GM18517 (cell line): Measurements from ENCODE around the gene NPIPA1.
"Not testable (repeated sequence)": the region's sequence is repeated elsewhere in the genome, so short reads cannot be mapped to it uniquely, and the experiment has no call there.

ENCODE experiments used
- ATAC-seq: cut with Tn5 transposase; IDR thresholded peaks from one replicate; pipeline ENCODE4 v1.9.1; 2021; ENCODE audit warnings: mild to moderate bottlenecking, moderate library complexity; ENCODE audit not compliant: unreplicated experiment

NPIPA1 gene

DNA sequence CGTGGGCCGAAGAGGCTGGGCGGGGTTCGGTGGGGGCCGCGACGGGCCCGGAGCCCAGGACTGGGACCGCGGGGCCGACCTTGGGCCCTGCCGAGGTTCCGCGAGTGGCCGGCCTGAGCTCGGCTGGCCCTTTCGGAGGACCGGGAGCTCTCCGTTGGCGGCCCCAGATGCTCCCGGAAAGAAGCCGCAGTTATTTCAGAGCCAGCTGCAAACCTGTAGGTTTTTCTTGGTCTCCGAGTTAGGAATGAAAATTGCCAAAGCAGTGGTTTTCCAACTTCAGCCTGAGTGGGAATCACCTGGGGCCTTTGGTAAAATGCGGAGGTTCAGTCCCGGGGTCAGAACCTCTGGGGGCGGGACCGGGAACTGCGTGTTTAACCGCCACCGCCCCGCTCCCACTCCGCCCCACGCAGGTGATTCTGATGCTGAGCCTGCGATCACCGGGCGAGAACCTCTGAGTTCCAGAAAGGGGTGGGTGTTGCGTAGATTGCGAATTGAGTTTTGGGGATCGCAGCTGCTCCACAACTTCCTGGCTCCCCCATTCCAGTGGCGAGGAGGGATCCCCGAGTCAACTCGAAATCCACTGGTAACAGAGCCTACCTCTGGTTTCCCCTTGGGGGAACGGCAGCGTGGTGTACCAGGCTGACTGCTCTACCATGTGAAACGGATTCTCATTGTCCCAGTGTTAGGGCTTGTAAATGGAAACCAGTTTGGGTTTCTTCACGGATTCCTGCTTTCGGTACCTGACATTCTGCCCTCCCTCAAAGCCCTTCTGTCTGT, 38.4 kb downstream of the NPIPA1 start:
- peak; percentile 8 for ATAC-seq

DNA sequence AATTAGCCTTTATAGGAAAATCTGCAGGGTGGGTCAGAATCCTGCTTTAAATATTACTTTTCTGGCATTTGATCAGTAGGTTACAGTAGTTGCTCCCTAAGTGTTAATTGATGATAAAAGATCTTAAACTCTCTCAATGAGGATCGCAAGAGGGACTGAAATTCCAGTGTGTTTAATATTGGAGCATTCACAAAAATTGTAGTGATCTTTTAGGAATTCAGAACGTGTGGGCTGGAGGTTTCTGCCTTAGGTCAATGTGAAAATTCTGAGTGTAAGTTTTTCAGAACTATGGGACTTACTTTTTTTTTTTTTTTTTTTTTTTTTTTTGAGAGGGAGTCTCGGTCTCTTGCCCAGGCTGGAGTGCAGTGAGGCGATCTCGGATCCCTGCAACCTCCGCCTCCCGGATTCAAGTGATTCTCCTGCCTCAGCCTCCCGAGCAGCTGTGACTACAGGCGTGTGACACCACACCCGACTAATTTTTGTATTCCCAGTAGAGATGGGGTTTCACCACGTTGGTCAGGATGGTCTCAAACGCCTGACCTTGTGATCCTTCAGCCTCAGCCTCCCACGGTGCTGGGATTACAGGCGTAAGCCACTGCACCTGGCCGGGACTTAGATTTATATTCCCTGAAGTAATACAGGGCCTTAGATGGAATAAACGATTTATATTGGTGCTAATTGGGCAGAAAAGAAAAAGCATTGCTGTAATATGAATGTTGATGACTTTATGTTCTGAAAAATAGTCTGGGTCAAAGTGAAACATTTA, 39.9 kb downstream of the NPIPA1 start:
- ATAC-seq: not testable (repeated sequence)

DNA sequence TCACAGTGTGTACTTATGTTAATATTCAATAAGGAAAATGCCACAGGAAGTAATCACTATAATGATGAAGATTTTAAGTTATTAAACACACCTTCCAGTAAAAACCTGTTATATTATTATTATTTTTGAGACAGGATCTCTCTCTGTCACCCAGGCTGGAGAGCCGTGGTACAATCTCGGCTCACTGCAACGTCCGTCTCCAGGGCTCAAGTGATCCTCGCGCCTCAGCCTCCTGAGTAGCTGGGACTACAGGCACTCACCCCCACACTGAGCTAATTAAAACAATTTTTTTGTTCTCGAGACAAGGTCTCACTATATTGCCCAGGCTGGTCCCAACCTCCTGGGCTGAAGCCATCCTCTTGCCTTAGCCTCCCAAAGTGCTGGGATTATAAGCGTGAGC, 41.0 kb downstream of the NPIPA1 start:
- ATAC-seq: not testable (repeated sequence)

DNA sequence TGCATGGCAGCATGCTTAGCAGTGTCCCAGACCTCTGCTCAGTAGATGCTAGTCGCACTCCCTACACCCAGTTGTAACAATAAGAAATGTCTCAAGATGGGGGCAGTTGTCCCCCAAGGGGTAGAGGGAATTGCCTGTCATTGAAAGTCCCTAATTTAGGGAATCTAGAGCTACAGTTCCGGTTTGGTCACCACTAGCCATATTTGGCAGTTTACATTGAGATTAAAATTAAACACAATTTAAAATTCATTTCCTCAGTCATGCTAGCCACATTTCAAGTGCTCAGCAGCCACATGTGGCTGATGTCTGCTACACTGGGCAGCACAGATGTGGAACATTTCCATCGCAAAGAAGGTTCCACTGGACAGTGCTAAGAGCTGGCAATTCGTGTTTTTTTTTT, 41.7 kb downstream of the NPIPA1 start:
- ATAC-seq: not testable (repeated sequence)

DNA sequence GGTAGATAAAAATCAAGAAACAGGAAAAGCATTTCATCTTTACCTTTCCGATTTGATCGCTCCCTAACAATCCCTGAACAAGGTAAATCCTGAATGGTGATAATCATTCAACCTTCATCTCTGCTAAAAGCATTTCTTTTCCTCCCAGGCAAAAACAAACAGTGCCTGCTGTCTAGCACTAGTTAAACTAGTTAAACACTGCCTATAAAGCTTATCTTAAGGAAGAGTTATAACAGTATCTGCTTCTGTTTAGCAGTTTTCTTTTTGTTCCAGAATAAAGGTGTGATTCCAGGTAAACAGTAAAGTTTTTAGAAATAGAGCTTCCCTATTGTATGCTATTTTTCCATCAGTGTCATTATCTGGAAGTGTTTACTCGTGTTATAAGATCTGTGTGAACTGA, 44.0 kb downstream of the NPIPA1 start:
- not testable (repeated sequence) for ATAC-seq

DNA sequence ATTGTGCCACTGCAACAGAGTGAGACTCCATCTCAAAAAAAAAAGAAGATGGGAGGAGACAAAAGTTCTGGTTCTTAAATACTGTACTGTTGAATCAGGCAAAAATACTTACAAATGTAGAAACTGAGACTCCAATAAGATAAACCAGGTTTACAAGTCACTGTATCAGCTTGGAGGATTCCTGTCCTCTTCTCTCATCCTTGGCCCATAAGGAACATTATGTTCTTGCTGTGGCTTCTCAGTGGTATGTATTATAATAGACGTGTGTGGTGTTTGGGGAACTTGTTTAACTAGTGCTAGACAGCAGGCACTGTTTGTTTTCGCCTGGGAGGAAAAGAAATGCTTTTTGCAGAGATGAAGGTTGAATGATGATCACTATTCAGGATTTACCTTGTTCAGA, 45.3 kb downstream of the NPIPA1 start:
- ATAC-seq: not testable (repeated sequence)

DNA sequence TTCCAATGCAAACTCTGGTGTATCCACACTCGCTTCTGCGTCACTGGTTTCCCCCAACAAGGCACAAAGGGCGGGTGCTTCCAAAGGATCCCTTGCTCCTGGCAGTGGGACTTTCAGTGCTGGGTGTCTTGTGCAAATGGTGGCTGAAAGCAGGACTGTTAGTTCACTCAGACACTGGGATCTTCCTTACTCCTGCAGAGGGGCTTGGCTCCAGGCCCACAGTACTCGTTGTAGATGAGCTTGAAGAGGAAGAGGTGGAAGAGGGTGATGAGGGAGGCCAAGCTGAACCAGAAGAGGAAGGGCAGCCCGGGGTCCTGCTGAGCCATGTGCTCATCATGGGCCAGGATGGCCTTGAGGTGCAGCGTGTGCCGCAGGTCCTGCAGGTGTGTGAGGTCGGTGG, 50.8 kb downstream of the NPIPA1 start:
- ATAC-seq: not testable (repeated sequence)

DNA sequence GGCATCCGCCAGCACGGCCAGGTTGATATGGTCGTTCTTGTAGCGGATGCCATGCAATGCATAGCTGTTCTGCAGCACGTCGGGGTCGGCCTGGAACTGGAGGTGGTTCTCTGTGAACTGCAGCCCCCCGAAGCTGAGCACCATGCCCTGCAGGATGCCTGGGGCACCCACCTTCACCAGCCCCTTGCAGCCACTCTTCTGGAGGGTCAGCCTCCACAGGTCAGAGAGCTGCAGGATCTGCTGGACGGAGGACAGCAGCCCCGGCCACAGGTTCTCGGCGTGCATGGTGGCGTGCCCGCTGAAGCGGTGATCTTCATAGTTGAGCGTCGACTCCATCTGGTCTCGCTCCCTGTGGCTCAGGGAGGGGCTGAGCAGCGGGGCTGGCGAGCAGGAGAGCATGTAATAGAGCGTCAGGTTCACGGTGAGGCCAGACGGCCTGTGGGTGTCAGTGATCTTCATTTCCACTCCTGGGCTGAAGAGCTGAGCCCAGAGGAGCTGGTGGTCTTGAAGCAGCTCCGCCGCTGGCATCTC, 51.5 kb downstream of the NPIPA1 start:
- ATAC-seq: peak; percentile 59

DNA sequence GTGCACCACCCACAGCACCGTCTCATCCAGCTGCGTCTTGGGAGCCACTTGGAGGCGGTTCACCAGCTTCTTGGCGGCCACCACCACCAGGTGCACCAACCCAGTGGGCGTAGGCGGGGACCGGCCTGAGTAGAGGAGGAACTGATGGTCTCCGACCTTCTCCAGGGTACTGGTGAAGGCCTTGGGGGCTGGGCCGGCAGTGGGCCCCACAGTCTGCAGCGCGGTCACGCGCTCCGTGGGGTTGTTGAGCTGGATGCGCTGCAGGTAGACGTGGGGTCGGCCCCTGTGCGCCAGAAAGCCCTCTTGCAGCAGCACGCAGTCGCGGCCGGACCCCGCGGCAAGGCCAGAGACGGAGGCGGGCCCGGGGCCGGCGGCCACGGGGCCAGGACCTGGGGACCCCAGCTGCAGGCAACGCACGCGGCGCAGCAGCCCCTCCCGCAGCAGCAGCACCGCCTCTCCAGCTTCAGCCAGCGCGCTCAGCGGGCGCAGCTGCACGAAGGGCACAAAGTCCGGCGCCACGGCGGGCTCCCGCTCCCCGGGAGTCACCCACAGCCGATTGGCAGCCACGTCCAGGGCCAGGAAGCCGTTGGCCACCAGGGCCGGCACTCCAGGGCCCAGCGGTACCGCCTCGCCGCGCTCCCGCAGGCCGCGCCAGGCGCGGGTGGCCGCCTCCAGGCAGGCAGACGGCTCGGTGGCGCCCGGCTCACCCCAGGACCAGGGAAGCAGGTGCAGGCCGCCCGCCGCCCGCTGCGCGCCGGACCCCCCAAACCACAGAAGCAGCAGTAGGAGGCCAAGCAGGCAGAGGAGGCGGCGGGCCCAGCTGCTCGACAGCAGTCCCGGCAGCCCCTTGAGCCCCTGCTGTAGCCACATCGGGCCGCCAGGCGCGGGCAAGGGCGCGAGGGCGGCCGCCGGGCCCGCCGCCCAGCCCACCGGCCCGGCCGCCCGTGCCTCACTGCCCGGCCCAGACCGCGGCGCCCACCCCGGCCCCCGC, 52.3 kb downstream of the NPIPA1 start:
- ATAC-seq: peak; percentile 50

DNA sequence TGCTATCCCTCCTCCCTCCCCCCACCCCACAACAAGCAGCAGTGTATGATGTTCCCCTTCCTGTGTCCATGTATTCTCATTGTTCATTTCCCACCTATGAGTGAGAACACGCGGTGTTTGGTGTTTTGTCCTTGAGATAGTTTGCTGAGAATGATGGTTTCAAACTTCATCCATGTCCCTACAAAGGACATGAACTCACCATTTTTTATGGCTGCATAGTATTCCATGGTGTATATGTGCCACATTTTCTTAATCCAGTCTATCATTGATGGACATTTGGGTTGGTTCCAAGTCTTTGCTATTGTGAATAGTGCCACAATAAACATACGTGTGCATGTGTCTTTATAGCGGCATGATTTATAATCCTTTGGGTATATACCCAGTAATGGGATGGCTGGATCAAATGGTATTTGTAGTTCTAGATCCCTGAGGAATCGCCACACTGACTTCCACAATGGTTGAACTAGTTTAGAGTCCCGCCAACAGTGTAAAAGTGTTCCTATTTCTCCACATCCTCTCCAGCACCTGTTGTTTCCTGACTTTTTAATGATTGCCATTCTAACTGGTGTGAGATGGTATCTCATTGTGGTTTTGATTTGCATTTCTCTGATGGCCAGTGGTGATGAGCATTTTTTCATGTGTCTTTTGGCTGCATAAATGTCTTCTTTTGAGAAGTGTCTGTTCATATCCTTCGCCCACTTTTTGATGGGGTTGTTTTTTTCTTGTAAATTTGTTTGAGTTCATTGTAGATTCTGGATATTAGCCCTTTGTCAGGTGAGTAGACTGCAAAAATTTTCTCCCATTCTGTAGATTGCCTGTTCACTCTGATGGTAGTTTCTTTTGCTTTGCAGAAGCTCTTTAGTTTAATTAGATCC, 56.3 kb downstream of the NPIPA1 start:
- ATAC-seq: not testable (repeated sequence)

DNA sequence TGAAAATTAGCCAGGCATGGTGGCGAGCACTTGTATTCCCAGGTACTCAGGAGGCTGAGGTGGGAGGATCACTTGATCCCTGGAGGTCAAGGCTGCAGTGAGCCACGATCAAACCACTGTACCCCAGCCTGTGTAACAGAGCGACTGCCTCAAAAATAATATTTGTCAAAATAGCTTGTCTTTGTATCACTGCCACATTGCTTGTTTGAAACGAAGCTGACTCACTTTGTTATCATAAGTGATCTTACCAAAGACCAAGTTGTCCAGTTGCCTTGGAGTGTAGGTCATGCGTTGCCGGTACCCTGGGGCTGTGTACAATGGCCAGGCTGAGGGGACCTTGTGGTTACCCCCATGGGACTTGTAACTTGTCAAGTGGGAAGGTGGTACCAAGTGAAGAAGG, 59.5 kb downstream of the NPIPA1 start:
- not testable (repeated sequence) for ATAC-seq

DNA sequence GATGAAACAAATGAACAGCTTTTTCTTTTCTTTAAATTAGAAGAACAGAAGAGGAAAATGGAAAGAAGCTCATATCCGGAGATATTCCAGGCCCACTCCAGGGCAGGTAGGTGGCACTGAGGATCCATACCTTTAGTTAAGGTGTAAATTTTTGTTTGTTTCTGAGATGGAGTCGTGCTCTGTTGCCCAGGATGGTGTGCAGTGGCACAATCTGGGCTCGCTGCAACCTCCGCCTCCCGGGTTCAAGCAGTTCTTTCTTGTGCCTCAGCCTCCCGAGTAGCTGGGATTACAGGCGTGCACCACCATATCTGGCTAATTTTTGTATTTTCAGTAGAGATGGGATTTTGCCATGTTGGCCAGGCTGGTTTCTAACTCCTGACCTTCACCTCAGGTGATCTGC, 61.1 kb downstream of the NPIPA1 start:
- not testable (repeated sequence) for ATAC-seq

DNA sequence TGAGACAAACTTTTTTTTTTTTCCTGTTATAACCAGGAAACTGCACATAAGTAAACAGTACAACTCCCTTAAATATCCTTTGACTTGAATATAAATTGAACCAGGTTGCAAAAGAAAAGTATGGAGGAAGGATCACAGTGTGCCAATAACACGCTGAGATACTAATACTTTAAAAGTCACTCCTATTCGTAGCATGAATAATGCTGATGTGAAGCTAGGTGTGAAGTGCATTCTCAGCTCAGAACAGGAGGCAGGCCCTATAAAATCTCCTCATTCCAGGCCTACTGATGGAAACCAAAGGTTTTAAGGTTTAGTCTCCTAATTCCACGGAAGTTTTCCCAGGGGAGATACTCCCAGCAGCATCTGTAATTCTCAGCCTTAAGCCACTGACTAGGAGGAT, 62.6 kb downstream of the NPIPA1 start:
- ATAC-seq: not testable (repeated sequence)
